HG02938 (cell line): ENCODE data around the gene QPRT.
"Not testable (repeated sequence)": the region's sequence is repeated elsewhere in the genome, so short reads cannot be mapped to it uniquely, and the experiment has no call there.

Source experiments
- ATAC-seq: cut with Tn5 transposase; IDR thresholded peaks from one replicate; pipeline ENCODE4 v1.9.1; 2021; ENCODE audit warnings: mild to moderate bottlenecking, moderate library complexity; ENCODE audit not compliant: unreplicated experiment

QPRT gene

DNA sequence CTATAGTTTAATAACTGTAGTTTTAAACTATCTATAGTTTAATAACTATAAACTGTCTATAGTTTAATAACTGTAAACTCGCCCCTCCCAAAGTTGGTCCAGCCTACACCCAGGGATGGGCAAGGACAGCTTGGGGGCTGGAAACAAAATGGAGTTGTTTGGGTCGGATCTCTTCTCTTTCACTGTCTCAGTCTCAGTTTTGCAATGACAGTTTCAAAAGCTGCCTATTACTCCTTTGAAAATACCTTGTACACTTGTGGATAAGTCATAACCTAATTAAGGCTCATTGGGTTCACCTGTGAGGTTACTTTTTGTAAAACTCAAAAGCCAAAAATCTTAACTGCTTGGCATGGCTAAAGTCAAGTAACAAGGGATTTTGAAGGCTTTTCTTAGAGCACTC is 35.4 kb downstream of the QPRT start:
- ATAC-seq, result no peak

GRCh38 chr16:29714972-29715371 is 36.0 kb downstream of the QPRT start:
- no peak for ATAC-seq

GRCh38 chr16:29717113-29717512 is 38.1 kb downstream of the QPRT start:
- ATAC-seq, result no peak

- ATAC-seq, result no peak
Observed at GRCh38 chr16:29719063-29719462, 40.1 kb downstream of the QPRT start.

- no peak for ATAC-seq
Observed at GRCh38 chr16:29720703-29721102, 41.7 kb downstream of the QPRT start.

GRCh38 chr16:29721167-29721879 is 42.3 kb downstream of the QPRT start:
- ATAC-seq, result not testable (repeated sequence)

GRCh38 chr16:29726845-29727377 is 47.9 kb downstream of the QPRT start:
- ATAC-seq, result no peak

- no peak for ATAC-seq
Observed at GRCh38 chr16:29727452-29727851, 48.5 kb downstream of the QPRT start.

GRCh38 chr16:29729116-29729521 is 50.1 kb downstream of the QPRT start:
- ATAC-seq, result no peak

DNA sequence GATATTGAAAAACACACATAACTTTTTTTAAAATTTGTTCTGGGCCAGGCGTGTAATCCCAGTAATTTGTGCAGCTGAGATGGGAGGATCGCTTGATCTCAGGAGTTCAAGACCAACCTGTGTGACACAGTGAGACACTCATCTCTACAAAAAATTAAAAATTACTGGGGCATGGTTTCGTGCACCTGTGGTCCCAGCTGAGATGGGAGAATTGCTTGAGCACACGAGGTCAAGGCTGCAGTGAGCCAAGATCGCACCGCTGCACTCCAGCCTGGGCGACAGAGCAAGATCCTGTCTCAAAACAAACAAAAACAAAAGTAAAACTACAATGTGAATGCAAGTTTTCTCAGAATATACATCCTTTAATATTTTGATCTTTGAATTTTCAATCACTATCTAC is 51.7 kb downstream of the QPRT start:
- no peak for ATAC-seq

GRCh38 chr16:29731768-29732601 is 53.0 kb downstream of the QPRT start:
- ATAC-seq, result not testable (repeated sequence)

DNA sequence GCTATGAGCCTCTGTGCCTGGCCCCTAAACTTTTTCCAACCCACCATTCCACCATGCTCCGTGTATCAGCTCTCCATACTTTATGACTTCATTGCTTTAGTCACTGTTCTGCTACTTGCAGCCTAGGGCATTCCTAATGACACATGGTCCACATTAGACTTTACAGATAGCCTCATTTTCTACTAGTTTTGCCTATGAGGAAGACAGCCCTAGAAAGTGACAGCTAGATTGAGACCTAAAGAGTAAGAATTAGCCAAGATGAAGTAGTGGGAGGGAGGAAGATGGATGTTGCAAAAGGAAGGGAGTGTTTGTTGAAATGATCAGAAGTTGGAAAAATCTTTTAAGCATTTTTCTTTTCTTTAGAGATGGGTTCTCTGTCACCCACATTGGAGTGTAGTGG is 55.8 kb downstream of the QPRT start:
- ATAC-seq, result no peak

- no peak for ATAC-seq
Observed at GRCh38 chr16:29736112-29736511, 57.1 kb downstream of the QPRT start.

GRCh38 chr16:29736764-29737163 is 57.8 kb downstream of the QPRT start:
- ATAC-seq, result no peak

GRCh38 chr16:29737713-29738112 is 58.7 kb downstream of the QPRT start:
- ATAC-seq, result no peak

- no peak for ATAC-seq
Observed at GRCh38 chr16:29738514-29738913, 59.5 kb downstream of the QPRT start.

- ATAC-seq, result not testable (repeated sequence)
Observed at GRCh38 chr16:29739927-29740629, 61.1 kb downstream of the QPRT start.

DNA sequence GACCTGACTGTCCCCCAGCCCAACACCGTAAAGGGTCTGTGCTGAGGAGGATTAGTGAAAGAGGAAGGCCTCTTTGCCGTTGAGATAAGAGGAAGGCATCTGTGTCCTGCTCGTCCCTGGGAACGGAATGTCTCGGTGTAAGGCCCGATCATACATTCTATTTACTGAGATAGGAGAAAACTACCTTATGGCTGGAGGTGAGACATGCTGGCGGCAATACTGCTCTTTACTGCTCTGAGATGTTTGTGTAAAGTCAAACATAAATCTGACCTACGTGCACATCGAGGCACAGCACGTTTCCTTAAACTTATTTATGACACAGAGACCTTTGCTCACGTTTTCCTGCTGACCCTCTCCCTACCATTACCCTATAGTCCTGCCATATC is 61.6 kb downstream of the QPRT start:
- not testable (repeated sequence) for ATAC-seq

DNA sequence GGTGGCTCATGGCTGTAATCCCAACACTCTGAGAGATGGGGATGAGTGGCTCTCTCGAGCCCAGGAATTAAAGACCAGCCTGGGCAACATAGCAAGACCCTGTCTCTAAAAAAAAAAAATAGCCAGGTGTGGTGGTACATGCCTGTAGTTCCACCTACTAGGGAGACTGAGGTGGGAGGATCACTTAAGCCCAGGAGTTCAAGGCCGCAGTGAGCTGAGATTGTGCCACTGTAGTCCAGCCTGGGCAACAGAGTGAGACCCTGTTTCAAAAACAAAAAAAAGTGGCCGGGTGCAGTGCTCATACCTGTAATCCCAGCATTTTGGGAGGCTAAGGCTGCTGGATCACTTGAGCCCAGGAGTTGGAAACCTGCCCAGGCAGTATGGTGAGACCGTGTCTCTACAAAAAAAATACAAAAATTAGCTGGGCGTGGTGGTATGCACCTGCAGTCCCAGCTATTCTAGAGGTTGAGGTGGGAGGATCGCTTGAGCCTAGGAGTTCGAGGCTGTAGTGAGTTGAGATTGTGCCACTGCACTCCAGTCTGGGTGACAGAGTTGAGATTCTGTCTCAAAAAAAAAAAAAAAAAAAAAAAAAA is 63.8 kb downstream of the QPRT start:
- no peak for ATAC-seq

DNA sequence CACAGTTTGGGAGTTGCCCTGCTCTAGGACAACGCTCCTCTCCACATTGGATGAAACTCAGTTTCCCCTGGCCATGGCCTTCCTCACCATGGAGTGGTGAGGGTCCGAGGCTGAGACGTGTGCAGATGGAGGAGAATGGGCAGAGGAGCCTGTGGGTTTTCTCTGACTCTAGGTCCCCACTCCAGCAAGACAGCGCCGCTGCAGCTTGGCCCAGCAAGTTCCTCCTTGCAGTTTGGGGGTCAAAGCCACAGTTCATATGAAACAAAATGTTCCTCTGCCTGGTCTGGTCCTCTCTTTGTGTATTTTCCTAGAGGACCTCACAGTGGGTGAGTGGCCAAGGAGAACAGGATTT is 64.5 kb downstream of the QPRT start:
- ATAC-seq, result no peak
